NT2/D1 (cell line): Measurements from ENCODE around the gene GZMM.

Experiments
- DNase-seq: peaks from one replicate; pipeline ENCODE4 v3.0.0-alpha.2; 2011; ENCODE audit warnings: low read depth, low spot score
- H3K27me3 ChIP-seq: 2 replicates; pipeline ENCODE4 v1.6.0; 2011; ENCODE audit warnings: mild to moderate bottlenecking; ENCODE audit not compliant: insufficient read length, insufficient read depth
- H3K36me3 ChIP-seq: 2 replicates; pipeline ENCODE4 v1.6.1; 2011; ENCODE audit warnings: mild to moderate bottlenecking, low read length, mixed read lengths; ENCODE audit not compliant: insufficient read depth, insufficient read length
- H3K4me1 ChIP-seq: 2 replicates; pipeline ENCODE4 v1.5.1; 2011; ENCODE audit not compliant: insufficient read depth, insufficient read length
- H3K4me3 ChIP-seq: 2 replicates; pipeline ENCODE4 v1.5.1; 2011; ENCODE audit warnings: low read depth; ENCODE audit not compliant: insufficient read length
- H3K9ac ChIP-seq: 2 replicates; pipeline ENCODE4 v1.6.0; 2011; ENCODE audit warnings: low read depth; ENCODE audit not compliant: insufficient read length
- H3K9me3 ChIP-seq: 2 replicates; pipeline ENCODE4 v1.5.1; 2011; ENCODE audit warnings: mild to moderate bottlenecking, low read length; ENCODE audit not compliant: insufficient read depth
- SUZ12 ChIP-seq: IDR thresholded peaks from 2 replicates; pipeline ENCODE4 v1.6.1; 2011; ENCODE audit not compliant: insufficient read length, insufficient read depth; ENCODE audit errors: extremely low read depth
- YY1 ChIP-seq: IDR thresholded peaks from 2 replicates; pipeline ENCODE4 v1.6.1; 2011; ENCODE audit not compliant: insufficient read length, insufficient read depth
- ZNF274 ChIP-seq: IDR thresholded peaks from 2 replicates; pipeline ENCODE4 v1.6.1; 2011; ENCODE audit warnings: mild to moderate bottlenecking, low read depth, low read length

Gene GZMM

DNA sequence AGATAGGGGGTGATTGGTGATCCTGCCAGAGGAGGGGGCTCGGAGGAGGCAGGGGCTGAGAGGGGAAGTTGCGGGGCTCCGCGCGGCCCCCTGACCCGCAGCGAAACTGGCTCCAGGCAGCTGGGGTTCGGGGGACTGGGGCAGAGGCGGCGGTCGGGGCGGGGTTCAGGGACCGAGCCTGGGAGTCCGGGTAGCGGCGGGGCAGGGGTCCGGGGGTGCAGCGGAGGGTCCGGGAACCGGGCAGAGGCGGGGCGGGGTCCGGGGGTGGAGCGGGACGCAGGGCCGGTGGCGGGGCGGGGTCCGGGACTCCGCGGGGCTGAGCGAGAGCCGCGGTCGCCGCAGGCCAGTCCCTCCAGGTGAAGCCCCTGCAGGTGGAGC, 46.4 kb upstream of the GZMM start:
- H3K9ac ChIP-seq, result peak overlapping the region; percentile 50
- no peak for TF ChIP-seq SUZ12
- peaks cover 25% of the 10 kb centered on the region for H3K27me3 ChIP-seq
- no peaks in the 10 kb centered on the region for H3K36me3 ChIP-seq
- H3K4me1 ChIP-seq, result peaks cover 14% of the 10 kb centered on the region
- no peak for DNase-seq
- no peaks in the 10 kb centered on the region; the same call in 1 of the 2 replicates for H3K9me3 ChIP-seq
- H3K4me3 ChIP-seq, result peak overlapping the region; percentile 34

DNA sequence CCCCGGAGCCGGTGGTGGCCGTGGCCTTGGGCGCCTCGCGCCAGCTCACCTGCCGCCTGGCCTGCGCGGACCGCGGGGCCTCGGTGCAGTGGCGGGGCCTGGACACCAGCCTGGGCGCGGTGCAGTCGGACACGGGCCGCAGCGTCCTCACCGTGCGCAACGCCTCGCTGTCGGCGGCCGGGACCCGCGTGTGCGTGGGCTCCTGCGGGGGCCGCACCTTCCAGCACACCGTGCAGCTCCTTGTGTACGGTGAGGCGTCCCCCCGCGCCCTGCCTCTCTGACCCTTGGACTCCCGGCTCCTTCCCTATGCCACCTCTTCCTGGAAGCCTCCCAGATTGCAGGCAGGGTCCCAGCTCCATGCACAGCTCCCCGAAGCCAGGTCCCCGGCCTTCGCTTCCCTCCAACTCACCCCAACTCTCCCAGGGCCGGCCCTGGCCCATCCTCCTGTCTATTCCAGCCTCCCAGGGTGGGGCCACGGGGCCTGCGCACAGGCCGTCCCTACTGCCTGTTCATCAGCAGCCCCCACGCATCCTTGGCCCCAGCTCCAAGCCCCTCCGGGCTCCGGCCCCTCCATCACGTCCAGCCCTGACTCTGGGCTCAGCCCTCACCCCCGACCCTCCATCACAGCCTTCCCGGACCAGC, 45.9 kb upstream of the GZMM start:
- H3K4me3 ChIP-seq, result peak overlapping the region; percentile 34
- no peaks in the 10 kb centered on the region for H3K36me3 ChIP-seq
- H3K27me3 ChIP-seq, result peaks cover 25% of the 10 kb centered on the region
- TF ChIP-seq ZNF274, result no peak
- H3K9ac ChIP-seq, result peak overlapping the region; percentile 50
- DNase-seq, result no peak
- no peaks in the 10 kb centered on the region; the same call in 1 of the 2 replicates for H3K9me3 ChIP-seq
- peaks cover 12% of the 10 kb centered on the region for H3K4me1 ChIP-seq

DNA sequence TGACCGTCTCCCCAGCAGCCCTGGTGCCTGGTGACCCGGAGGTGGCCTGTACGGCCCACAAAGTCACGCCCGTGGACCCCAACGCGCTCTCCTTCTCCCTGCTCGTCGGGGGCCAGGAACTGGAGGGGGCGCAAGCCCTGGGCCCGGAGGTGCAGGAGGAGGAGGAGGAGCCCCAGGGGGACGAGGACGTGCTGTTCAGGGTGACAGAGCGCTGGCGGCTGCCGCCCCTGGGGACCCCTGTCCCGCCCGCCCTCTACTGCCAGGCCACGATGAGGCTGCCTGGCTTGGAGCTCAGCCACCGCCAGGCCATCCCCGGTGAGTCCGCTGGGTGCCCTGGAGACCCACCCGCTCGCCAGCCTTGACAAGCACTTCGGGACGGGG, 45.4 kb upstream of the GZMM start:
- no peak overlapping the region for H3K4me3 ChIP-seq
- no peak for DNase-seq

DNA sequence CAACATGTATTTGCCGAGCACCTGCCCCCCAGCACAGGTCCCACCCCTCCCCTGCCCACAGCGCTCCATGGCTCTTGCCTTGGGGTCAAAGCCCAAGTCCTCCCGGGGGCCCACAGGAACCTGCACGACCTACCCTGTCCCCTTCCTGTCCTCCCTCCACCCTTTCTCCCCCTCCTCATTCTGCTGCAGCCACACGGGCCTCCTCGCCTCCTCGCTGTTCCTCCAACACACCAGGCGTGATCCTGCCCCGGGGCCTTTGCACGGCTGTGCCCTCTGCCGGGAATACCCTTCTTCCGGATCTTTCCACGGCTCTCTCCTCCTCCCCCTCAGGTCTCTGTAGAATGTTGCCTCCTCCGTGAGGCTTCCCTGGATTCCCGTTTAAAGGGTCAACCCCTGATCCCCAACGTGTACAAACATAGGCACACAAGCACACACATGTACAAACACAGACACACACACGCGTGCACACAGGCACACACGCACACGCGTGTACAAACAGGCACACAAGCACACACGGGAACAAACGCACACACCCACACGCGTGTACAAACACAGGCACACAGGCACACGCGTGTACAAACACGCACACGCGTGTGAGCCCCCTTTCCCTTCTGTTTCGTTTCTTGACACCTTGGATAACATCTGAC, 44.8 kb upstream of the GZMM start:
- Histone ChIP-seq H3K4me3 (no peak overlapping the region), H3K36me3 (no peaks in the 10 kb centered on the region), H3K27me3 (peaks cover 25% of the 10 kb centered on the region), H3K4me1 (peaks cover 4% of the 10 kb centered on the region), H3K9ac (no peak overlapping the region), H3K9me3 (no peaks in the 10 kb centered on the region; the same call in 1 of the 2 replicates)
- TF ChIP-seq SUZ12 (no peak), YY1 (no peak), ZNF274 (no peak)
- no peak for DNase-seq

More for the DNA sequence above, 45.4 kb upstream of the GZMM start:
- Histone ChIP-seq H3K36me3 (no peaks in the 10 kb centered on the region), H3K9ac (no peak overlapping the region), H3K4me1 (peaks cover 9% of the 10 kb centered on the region), H3K27me3 (peaks cover 25% of the 10 kb centered on the region), H3K9me3 (no peaks in the 10 kb centered on the region; the same call in 1 of the 2 replicates)
- TF ChIP-seq SUZ12 (peak; percentile 14), YY1 (no peak), ZNF274 (no peak)

- H3K36me3 ChIP-seq, result no peaks in the 10 kb centered on the region
- H3K4me1 ChIP-seq, result peaks cover 2% of the 10 kb centered on the region
- peaks cover 20% of the 10 kb centered on the region for H3K27me3 ChIP-seq
- no peak overlapping the region for H3K4me3 ChIP-seq
- H3K9me3 ChIP-seq, result no peaks in the 10 kb centered on the region; the same call in 1 of the 2 replicates
- DNase-seq, result no peak
- H3K9ac ChIP-seq, result no peak overlapping the region
- TF ChIP-seq ZNF274 (no peak), YY1 (no peak), SUZ12 (no peak)
These were observed 42.2 kb upstream of the GZMM start for GRCh38 chr19:501646-502045.

DNA sequence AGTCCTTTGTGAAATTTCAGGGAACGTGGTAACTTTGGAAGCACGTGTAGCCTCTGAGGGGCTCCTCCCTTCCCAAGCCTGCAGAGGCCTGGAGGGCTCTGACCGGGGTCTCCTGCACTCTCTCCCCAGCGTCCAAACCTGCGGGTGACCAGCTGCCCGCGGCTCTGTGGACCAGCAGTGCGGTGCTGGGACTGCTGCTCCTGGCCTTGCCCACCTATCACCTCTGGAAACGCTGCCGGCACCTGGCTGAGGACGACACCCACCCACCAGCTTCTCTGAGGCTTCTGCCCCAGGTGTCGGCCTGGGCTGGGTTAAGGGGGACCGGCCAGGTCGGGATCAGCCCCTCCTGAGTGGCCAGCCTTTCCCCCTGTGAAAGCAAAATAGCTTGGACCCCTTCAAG, 39.2 kb upstream of the GZMM start:
- no peak for TF ChIP-seq ZNF274
- no peak for TF ChIP-seq YY1
- TF ChIP-seq SUZ12, result no peak
- Histone ChIP-seq H3K9ac (no peak overlapping the region), H3K4me3 (no peak overlapping the region), H3K4me1 (peaks cover 11% of the 10 kb centered on the region), H3K27me3 (peaks cover under 1% of the 10 kb centered on the region), H3K36me3 (peaks cover 10% of the 10 kb centered on the region), H3K9me3 (peaks cover 4% of the 10 kb centered on the region; the same call in 1 of the 2 replicates)
- no peak for DNase-seq

DNA sequence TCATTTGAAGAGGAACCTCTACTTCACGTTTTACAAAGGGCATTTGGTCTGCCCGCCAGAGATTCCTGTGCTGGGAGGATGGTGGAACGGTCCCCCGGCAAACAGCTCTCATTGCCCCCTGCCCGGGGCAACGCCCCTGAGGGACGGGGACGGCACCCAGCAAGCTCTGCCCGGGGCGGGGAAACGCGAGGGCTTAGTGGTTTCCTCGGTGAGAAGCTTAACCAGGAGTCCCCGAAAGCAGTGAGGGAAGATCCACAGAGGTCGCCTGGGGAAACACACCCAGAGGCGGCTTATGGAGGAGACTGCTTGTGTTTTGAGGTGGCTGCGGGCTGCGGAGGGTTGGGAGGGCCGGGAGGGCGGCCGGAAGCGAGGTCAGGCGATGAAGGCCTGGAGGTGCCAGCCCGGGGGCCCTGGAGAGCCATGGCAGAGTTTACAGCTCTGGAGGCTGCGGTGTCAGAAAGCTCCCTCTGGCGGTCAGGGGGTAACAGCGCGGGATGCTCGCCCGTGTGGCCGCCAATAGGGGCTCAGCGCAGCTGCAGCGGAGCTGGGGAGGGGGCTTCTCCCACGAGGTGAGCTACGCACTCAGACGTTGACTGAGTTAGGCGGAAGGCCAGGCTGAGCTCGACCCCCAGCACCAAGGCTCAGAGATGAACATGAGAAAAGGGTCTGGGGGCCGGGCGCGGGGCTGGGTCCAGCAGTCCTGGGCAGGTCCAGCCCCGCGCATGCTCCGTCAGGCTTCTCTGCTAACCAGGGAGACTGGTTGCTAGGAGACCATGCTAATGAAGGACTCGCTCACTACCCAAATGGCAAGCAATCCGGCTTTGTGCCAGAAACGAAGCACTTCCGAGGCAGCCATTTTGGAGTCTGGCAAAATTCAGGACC, 37.2 kb upstream of the GZMM start:
- Histone ChIP-seq H3K4me3 (peak overlapping the region; percentile 99), H3K36me3 (peaks cover 13% of the 10 kb centered on the region), H3K9me3 (peaks cover 7% of the 10 kb centered on the region; the same call in 1 of the 2 replicates), H3K27me3 (no peaks in the 10 kb centered on the region), H3K9ac (peak overlapping the region; percentile 100), H3K4me1 (peaks cover 20% of the 10 kb centered on the region)
- peak; percentile 96 for DNase-seq
- no peak for TF ChIP-seq SUZ12
- TF ChIP-seq ZNF274, result no peak
- TF ChIP-seq YY1, result no peak
